GM23248 (cell line): ENCODE results near the gene EFCAB3.

Experiments used
- EZH2 ChIP-seq: fragments of 200-600 bp; sonication (generic); IDR thresholded peaks from 2 replicates; pipeline ENCODE4 v1.6.1; 2018; ENCODE audit warnings: antibody characterized with exemption, mild to moderate bottlenecking; ENCODE audit not compliant: insufficient read depth, poor library complexity, severe bottlenecking
- EZH2phosphoT487 ChIP-seq: fragments of 200-600 bp; sonication (generic); IDR thresholded peaks from 2 replicates; pipeline ENCODE4 v1.6.1; 2018; ENCODE audit warnings: antibody characterized with exemption, moderate library complexity, mild to moderate bottlenecking, low read depth; ENCODE audit not compliant: insufficient read depth

DNA sequence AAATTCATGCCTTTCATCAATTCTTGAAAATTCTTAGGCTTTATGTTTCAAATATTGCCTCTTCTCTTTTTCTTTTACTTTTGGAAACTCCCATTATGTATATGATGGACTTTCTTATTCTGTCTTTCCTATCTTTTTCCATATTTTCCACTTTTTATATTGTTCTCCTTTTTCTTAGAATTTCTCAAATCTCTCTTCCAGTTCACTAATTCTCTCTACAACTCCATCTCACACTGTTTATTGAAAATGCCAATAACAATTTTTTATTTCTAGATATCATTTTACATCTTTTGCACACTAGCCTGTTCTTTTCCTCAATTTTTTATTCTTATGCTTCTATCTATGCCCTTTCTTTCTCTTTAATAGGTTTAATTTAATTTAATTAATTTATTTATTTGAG lies 43.8 kb upstream of the EFCAB3 start:
- TF ChIP-seq EZH2phosphoT487 (no peak), EZH2 (no peak)
